ENCODE measurements around the gene ARL14EPL.

DNA sequence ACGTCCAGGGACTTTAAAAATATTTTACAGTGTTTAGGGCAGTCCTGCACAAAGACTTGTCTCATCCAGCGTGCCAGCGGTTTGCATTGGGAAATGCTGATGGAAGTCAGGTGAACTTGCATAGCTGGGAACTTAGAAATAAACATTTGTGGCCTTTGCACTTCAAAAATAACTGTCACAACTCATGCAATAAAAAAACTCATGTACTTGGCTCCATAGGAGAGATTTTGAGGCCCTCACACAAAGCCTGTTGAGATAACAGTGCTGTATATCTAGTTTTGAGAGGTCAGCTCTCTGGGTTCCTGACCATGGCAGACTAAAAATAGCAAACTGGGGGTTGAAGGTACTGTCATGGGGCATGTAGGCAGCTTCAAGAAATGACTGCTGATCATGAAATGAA lies 58.0 kb downstream of the ARL14EPL start:
- TF ChIP-seq, protein P1, sequence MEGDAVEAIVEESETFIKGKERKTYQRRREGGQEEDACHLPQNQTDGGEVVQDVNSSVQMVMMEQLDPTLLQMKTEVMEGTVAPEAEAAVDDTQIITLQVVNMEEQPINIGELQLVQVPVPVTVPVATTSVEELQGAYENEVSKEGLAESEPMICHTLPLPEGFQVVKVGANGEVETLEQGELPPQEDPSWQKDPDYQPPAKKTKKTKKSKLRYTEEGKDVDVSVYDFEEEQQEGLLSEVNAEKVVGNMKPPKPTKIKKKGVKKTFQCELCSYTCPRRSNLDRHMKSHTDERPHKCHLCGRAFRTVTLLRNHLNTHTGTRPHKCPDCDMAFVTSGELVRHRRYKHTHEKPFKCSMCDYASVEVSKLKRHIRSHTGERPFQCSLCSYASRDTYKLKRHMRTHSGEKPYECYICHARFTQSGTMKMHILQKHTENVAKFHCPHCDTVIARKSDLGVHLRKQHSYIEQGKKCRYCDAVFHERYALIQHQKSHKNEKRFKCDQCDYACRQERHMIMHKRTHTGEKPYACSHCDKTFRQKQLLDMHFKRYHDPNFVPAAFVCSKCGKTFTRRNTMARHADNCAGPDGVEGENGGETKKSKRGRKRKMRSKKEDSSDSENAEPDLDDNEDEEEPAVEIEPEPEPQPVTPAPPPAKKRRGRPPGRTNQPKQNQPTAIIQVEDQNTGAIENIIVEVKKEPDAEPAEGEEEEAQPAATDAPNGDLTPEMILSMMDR (IDR thresholded peaks at IDR 0.05), result no peak
- TF ChIP-seq, protein P2, sequence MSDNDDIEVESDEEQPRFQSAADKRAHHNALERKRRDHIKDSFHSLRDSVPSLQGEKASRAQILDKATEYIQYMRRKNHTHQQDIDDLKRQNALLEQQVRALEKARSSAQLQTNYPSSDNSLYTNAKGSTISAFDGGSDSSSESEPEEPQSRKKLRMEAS (IDR thresholded peaks at IDR 0.05), result no peak
- TF ChIP-seq RCOR1 (IDR thresholded peaks at IDR 0.05; ENCODE audit: low read depth, low read length), result no peak
- TF ChIP-seq ESRRA (IDR thresholded peaks at IDR 0.05; ENCODE audit: borderline replicate concordance, low read length), result no peak

All from A549 (cell line).